CD14-positive monocyte (primary cell): ENCODE data around the gene CTAGE4. TPM values are rescaled to one million over a fixed set of nuclear protein-coding genes. Genes with fewer than 3 reads are reported as not detected.
"Not testable (repeated sequence)": the region's sequence is repeated elsewhere in the genome, so short reads cannot be mapped to it uniquely, and the experiment has no call there.

Experiments
- DNase-seq, 3 donors: peaks; one replicate each; pipeline ENCODE4 v3.0.0-alpha.2; 2011 to 2022
- H2AFZ ChIP-seq: 2 replicates; pipeline ENCODE4 v1.6.0; 2012; ENCODE audit warnings: mild to moderate bottlenecking, low read depth, low read length, inconsistent platforms; ENCODE audit not compliant: insufficient read depth, poor library complexity, severe bottlenecking
- H3K27ac ChIP-seq, 2 donors: 1 replicate in 1 of 2; 2 replicates in 1 of 2; pipeline ENCODE4 v1.5.1; 2012 to 2013; ENCODE audit warnings: low read length in 2 of 2, control low read depth in 1 of 2, inconsistent platforms in 1 of 2, low read depth in 1 of 2, mild to moderate bottlenecking in 1 of 2
- H3K27me3 ChIP-seq, 2 donors: one replicate each; pipeline versions ENCODE4 v1.6.0 to v1.6.1; 2011 to 2013; ENCODE audit warnings: low read length in 2 of 2; ENCODE audit not compliant: control insufficient read depth in 2 of 2, insufficient read depth in 2 of 2
- H3K36me3 ChIP-seq, 2 donors: replicated peaks in 1 of 2; 1 replicate in 1 of 2; 2 replicates in 1 of 2; pipeline versions ENCODE4 v1.5.1 to v1.6.1; 2012 to 2013; ENCODE audit warnings: low read length in 2 of 2, control low read depth in 1 of 2, inconsistent platforms in 1 of 2, mild to moderate bottlenecking in 1 of 2; ENCODE audit not compliant: insufficient read depth in 2 of 2, control insufficient read depth in 1 of 2
- H3K4me1 ChIP-seq, 2 donors: 1 replicate in 1 of 2; 2 replicates in 1 of 2; pipeline versions ENCODE4 v1.5.1 to v1.6.1; 2012 to 2013; ENCODE audit warnings: low read length in 2 of 2, control low read depth in 1 of 2, inconsistent platforms in 1 of 2, mild to moderate bottlenecking in 1 of 2, moderate library complexity in 1 of 2; ENCODE audit not compliant: insufficient read depth in 2 of 2, control insufficient read depth in 1 of 2
- H3K4me2 ChIP-seq: replicated peaks from 2 replicates; pipeline ENCODE3; 2012; ENCODE audit warnings: low read length, moderate library complexity, mild to moderate bottlenecking; ENCODE audit not compliant: poor library complexity, severe bottlenecking; ENCODE audit errors: extremely low read depth
- H3K4me3 ChIP-seq, 3 experiments: fragments of 200-600 bp in 1 of 3; sonication (generic) in 1 of 3; replicated peaks in 1 of 3; 1 replicate in 2 of 3; 2 replicates in 1 of 3; pipeline ENCODE4 v1.5.1; 2011 to 2013; ENCODE audit warnings: low read length in 3 of 3, mild to moderate bottlenecking in 3 of 3, control low read depth in 2 of 3, low read depth in 2 of 3, inconsistent platforms in 1 of 3, moderate library complexity in 1 of 3
- H3K79me2 ChIP-seq: 2 replicates; pipeline ENCODE4 v1.6.0; 2012; ENCODE audit warnings: mild to moderate bottlenecking, control low read depth, inconsistent platforms, low read length, moderate library complexity; ENCODE audit not compliant: insufficient read depth
- H3K9ac ChIP-seq: 2 replicates; pipeline ENCODE4 v1.6.0; 2017; ENCODE audit warnings: low read length, mild to moderate bottlenecking; ENCODE audit not compliant: insufficient read depth, poor library complexity, severe bottlenecking
- H3K9me3 ChIP-seq, 2 donors: replicated peaks in 1 of 2; 1 replicate in 1 of 2; 2 replicates in 1 of 2; pipeline versions ENCODE4 v1.5.1 to v1.6.1; 2012 to 2013; ENCODE audit warnings: low read length in 2 of 2, control low read depth in 1 of 2; ENCODE audit not compliant: control insufficient read depth in 1 of 2, insufficient read depth in 1 of 2
- H4K20me1 ChIP-seq: 2 replicates; pipeline ENCODE4 v1.6.0; 2012; ENCODE audit warnings: mild to moderate bottlenecking, low read length, control low read depth, moderate library complexity; ENCODE audit not compliant: insufficient read depth
- H3K27ac Mint-ChIP-seq, 7 donors: one replicate each; pipeline ENCODE4 v1.8.0; 2020; ENCODE audit warnings: mild to moderate bottlenecking in 7 of 7, mixed read lengths in 7 of 7, moderate library complexity in 6 of 7, inconsistent platforms in 2 of 7
- H3K27me3 Mint-ChIP-seq, 3 donors: one replicate each; pipeline ENCODE4 v1.8.0; 2021 to 2022; ENCODE audit warnings: low read depth in 3 of 3, mild to moderate bottlenecking in 3 of 3, mixed read lengths in 3 of 3, moderate library complexity in 3 of 3, inconsistent platforms in 1 of 3
- H3K36me3 Mint-ChIP-seq, 2 donors: one replicate each; pipeline ENCODE4 v1.8.0; 2020; ENCODE audit warnings: mixed read lengths in 2 of 2, inconsistent platforms in 1 of 2, mild to moderate bottlenecking in 1 of 2
- H3K4me1 Mint-ChIP-seq: one replicate; pipeline ENCODE4 v1.8.0; 2020; ENCODE audit warnings: mild to moderate bottlenecking, mixed read lengths
- H3K4me3 Mint-ChIP-seq, 2 donors: one replicate each; pipeline ENCODE4 v1.8.0; 2020; ENCODE audit warnings: mild to moderate bottlenecking in 2 of 2, mixed read lengths in 2 of 2, moderate library complexity in 1 of 2
- H3K9me3 Mint-ChIP-seq, 7 donors: one replicate each; pipeline ENCODE4 v1.8.0; 2020 to 2022; ENCODE audit warnings: mixed read lengths in 7 of 7, mild to moderate bottlenecking in 6 of 7, moderate library complexity in 6 of 7, inconsistent platforms in 2 of 7
- WGBS: methylation state at CpG from one replicate; pipeline ENCODE4 v1.1.5; 2013; ENCODE audit warnings: missing lambda C conversion rate; ENCODE audit not compliant: insufficient coverage; 5-methylcytosine and 5-hydroxymethylcytosine counted together
- intact Hi-C, 2 donors: fragments of 100-400 bp; cut with micrococcal nuclease; formaldehyde crosslinking; loops; one replicate each; pipeline versions ENCODE4 v1.15.0 to v1.15.1; 2023
- polyA minus RNA-seq: library from RNA; depleted of rRNA, polyadenylated mRNA; stranded (reverse); fragments of >200 nt; gene quantifications from 2 replicates; pipeline ENCODE4 v1.2.3, GENCODE V29; 2012
- polyA plus RNA-seq, 3 donors: library from polyadenylated mRNA; depleted of rRNA in 1 of 3; unstranded in 2 of 3; stranded (reverse) in 1 of 3; fragments of 300-500 nt in 2 of 3; fragments of >200 nt in 1 of 3; fragmentation: Illumina TruSeq in 2 of 3; gene quantifications; 1 replicate in 2 of 3; 2 replicates in 1 of 3; pipeline ENCODE4 v1.2.3, GENCODE V29; 2012 to 2021
- total RNA-seq, 12 experiments: library from RNA in 1 of 12; stranded (reverse) in 1 of 12; fragments of 120-200 nt in 1 of 12; gene quantifications; one replicate each; pipeline ENCODE4 v1.2.4 and lab custom pipeline; 2013 to 2026; ENCODE audit warnings: mixed read lengths in 6 of 12, inconsistent platforms in 1 of 12
- TF ChIP-seq, protein P1 (sequence below): fragments of 200-600 bp; IDR thresholded peaks from one replicate; pipeline ENCODE4 v1.8.0; 2022; ENCODE audit warnings: antibody characterized with exemption, mild to moderate bottlenecking

CTAGE4 gene, protein sequence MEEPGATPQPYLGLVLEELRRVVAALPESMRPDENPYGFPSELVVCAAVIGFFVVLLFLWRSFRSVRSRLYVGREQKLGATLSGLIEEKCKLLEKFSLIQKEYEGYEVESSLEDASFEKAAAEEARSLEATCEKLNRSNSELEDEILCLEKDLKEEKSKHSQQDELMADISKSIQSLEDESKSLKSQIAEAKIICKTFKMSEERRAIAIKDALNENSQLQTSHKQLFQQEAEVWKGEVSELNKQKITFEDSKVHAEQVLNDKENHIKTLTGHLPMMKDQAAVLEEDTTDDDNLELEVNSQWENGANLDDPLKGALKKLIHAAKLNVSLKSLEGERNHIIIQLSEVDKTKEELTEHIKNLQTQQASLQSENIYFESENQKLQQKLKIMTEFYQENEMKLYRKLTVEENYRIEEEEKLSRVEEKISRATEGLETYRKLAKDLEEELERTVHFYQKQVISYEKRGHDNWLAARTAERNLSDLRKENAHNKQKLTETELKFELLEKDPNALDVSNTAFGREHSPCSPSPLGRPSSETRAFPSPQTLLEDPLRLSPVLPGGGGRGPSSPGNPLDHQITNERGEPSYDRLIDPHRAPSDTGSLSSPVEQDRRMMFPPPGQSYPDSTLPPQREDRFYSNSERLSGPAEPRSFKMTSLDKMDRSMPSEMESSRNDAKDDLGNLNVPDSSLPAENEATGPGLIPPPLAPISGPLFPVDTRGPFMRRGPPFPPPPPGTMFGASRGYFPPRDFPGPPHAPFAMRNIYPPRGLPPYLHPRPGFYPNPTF
- 0.12 TPM for total RNA-seq (2013)
- not detected for polyA plus RNA-seq
- polyA minus RNA-seq, result not detected in 2 replicates

DNA sequence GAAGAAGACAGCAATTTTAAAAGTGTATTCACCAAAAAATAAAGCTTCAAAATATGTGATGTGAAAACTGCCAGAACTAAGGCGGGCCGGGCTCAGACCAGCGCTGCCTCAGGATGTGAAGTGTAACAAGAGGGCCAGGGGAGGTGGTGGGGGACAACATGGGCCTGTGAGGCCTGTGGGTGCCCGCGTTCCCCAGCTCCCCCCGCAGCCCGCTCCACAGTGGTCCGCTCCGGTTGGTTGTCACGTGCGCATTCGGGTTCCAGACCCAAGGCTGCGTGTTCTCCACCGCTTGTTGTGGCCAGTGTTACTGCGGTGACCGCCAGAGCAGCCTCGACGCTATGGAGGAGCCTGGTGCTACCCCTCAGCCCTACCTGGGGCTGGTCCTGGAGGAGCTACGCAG lies at the start of gene CTAGE4:
TSS of gene CTAGE4 (plus strand) at position 301 of the 400 bp plus-strand sequence. CDS start at position 339, 38 bp downstream.
- H3K4me3 ChIP-seq, H3K36me3 ChIP-seq, H3K4me3 Mint-ChIP-seq, H3K9ac ChIP-seq, H2AFZ ChIP-seq, H3K4me1 ChIP-seq, intact Hi-C loops, H3K9me3 ChIP-seq, H3K27ac Mint-ChIP-seq, H3K27me3 ChIP-seq, H3K27ac ChIP-seq, H3K4me2 ChIP-seq, H3K9me3 Mint-ChIP-seq, DNase-seq, H4K20me1 ChIP-seq, H3K36me3 Mint-ChIP-seq, H3K4me1 Mint-ChIP-seq, H3K79me2 ChIP-seq, H3K27me3 Mint-ChIP-seq: not testable (repeated sequence)
- no CpG with 5 or more reads among the region's 19 CpGs for whole genome bisulfite sequencing

DNA sequence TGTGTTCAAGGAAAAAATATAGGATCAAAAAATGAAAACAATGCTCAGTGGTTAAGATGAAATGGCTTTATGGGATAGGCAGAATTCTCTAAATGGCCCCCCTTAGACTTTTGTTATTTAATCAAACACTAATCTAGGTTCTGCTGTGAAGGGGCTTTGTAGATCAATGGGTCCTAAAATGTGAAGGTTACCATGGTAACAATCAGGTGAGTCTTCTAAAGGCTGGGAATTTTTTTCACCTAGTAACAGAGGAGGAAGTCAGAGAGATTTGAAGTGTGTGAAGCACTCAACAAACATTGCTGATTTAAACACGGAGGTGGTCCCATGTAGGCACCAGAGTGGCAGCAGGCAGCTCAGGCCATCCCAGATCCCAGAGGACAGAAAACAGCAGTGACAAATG lies 49.1 kb upstream of the CTAGE4 start:
- no peaks in the 10 kb centered on the region for H3K4me1 Mint-ChIP-seq
- H3K27me3 ChIP-seq, result no peaks in the 10 kb centered on the region
- no peaks in the 10 kb centered on the region for H3K9me3 ChIP-seq
- H2AFZ ChIP-seq, result no peak overlapping the region
- intact Hi-C loops, result no loop called here
- no peak overlapping the region for H3K4me2 ChIP-seq
- no peaks in the 10 kb centered on the region for H4K20me1 ChIP-seq
- DNase-seq, result no peak
- TF ChIP-seq, protein P1, sequence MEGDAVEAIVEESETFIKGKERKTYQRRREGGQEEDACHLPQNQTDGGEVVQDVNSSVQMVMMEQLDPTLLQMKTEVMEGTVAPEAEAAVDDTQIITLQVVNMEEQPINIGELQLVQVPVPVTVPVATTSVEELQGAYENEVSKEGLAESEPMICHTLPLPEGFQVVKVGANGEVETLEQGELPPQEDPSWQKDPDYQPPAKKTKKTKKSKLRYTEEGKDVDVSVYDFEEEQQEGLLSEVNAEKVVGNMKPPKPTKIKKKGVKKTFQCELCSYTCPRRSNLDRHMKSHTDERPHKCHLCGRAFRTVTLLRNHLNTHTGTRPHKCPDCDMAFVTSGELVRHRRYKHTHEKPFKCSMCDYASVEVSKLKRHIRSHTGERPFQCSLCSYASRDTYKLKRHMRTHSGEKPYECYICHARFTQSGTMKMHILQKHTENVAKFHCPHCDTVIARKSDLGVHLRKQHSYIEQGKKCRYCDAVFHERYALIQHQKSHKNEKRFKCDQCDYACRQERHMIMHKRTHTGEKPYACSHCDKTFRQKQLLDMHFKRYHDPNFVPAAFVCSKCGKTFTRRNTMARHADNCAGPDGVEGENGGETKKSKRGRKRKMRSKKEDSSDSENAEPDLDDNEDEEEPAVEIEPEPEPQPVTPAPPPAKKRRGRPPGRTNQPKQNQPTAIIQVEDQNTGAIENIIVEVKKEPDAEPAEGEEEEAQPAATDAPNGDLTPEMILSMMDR, result no peak
- H3K4me3 Mint-ChIP-seq, result no peak overlapping the region
- no CpG with 5 or more reads among the region's 1 CpG for WGBS
- peaks cover 0 to 1% (median 0%) of the 10 kb centered on the region in 3 donors for H3K27me3 Mint-ChIP-seq
- H3K36me3 Mint-ChIP-seq, result no peaks in the 10 kb centered on the region
- H3K79me2 ChIP-seq, result no peaks in the 10 kb centered on the region
- H3K27ac Mint-ChIP-seq, result no peak overlapping the region
- no peak overlapping the region for H3K4me3 ChIP-seq
- no peaks in the 10 kb centered on the region for H3K4me1 ChIP-seq
- no peak overlapping the region for H3K9ac ChIP-seq
- no peaks in the 10 kb centered on the region for H3K9me3 Mint-ChIP-seq
- no peak overlapping the region for H3K27ac ChIP-seq
- H3K36me3 ChIP-seq, result no peaks in the 10 kb centered on the region
